Lower leg skin (tissue), 4 donors: Measurements from ENCODE around the gene ERCC4. TPM values are rescaled to one million over a fixed set of nuclear protein-coding genes. Genes with fewer than 3 reads are reported as not detected.

Experiments
- DNase-seq, 2 donors: peaks; one replicate each; pipeline ENCODE4 v3.0.0-alpha.2; 2019; ENCODE audit warnings: low spot score in 2 of 2
- H3K4me3 ChIP-seq: fragments of 200-600 bp; sonication (generic); 2 replicates; pipeline ENCODE4 v1.5.1; 2017; ENCODE audit warnings: mild to moderate bottlenecking, low read depth; ENCODE audit not compliant: poor library complexity, severe bottlenecking
- POLR2A ChIP-seq, 2 donors: fragments of 450-650 bp; IDR thresholded peaks; one replicate each; pipeline ENCODE4 v1.6.1; 2016 to 2017; ENCODE audit warnings: antibody characterized with exemption in 2 of 2, mild to moderate bottlenecking in 1 of 2, moderate library complexity in 1 of 2
- WGBS, 2 donors: methylation state at CpG; one replicate each; pipeline ENCODE4 v1.1.5; 2018; 5-methylcytosine and 5-hydroxymethylcytosine counted together
- intact Hi-C: fragments of 100-400 bp; cut with DNase I; formaldehyde crosslinking; loops from one replicate; pipeline ENCODE4 v1.15.0; 2023; ENCODE audit warnings: low total_unique reads
- total RNA-seq, 4 donors: library from RNA; depleted of rRNA; stranded (reverse); fragments of >200 nt; gene quantifications; one replicate each; pipeline ENCODE4 v1.1.0, GENCODE V29; 2016
- TF ChIP-seq, protein P1 (sequence below), 3 donors: fragments of 450-650 bp; IDR thresholded peaks; one replicate each; pipeline ENCODE4 v1.5.1; 2016; ENCODE audit warnings: antibody characterized with exemption in 3 of 3, mild to moderate bottlenecking in 3 of 3, moderate library complexity in 2 of 3

ERCC4 gene
- total RNA-seq, 4 donors from 2014 or later: 4.0 to 11.6 (median 6.9) TPM

DNA sequence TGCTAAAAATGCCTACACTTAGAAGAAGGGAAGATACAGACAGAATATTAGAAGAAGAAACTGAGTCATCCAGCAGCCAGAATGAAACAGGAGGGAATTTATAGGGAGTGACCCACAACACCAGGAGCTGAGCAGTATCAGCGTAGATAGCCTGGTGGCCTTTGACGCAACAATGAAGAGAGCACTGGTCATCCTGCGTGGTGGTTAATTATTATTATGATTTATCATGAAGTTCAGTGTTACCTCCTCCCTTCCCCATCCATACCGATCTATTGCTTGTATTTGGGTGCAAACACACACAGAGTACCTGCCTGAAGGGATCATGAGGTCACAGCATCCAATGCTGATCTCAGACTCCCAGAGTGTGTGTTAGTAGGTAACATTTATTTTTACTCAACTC lies 38.5 kb downstream of the ERCC4 start:
- intact Hi-C loops: no loop called here
- WGBS, 2 donors: 84 to 93% methylated on average over 4 of the region's 4 CpGs
- no peak overlapping the region for H3K4me3 ChIP-seq
- TF ChIP-seq, protein P1, sequence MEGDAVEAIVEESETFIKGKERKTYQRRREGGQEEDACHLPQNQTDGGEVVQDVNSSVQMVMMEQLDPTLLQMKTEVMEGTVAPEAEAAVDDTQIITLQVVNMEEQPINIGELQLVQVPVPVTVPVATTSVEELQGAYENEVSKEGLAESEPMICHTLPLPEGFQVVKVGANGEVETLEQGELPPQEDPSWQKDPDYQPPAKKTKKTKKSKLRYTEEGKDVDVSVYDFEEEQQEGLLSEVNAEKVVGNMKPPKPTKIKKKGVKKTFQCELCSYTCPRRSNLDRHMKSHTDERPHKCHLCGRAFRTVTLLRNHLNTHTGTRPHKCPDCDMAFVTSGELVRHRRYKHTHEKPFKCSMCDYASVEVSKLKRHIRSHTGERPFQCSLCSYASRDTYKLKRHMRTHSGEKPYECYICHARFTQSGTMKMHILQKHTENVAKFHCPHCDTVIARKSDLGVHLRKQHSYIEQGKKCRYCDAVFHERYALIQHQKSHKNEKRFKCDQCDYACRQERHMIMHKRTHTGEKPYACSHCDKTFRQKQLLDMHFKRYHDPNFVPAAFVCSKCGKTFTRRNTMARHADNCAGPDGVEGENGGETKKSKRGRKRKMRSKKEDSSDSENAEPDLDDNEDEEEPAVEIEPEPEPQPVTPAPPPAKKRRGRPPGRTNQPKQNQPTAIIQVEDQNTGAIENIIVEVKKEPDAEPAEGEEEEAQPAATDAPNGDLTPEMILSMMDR (IDR thresholded peaks at IDR 0.05): no peak
- TF ChIP-seq POLR2A (IDR thresholded peaks at IDR 0.05): no peak
- no peak for DNase-seq

DNA sequence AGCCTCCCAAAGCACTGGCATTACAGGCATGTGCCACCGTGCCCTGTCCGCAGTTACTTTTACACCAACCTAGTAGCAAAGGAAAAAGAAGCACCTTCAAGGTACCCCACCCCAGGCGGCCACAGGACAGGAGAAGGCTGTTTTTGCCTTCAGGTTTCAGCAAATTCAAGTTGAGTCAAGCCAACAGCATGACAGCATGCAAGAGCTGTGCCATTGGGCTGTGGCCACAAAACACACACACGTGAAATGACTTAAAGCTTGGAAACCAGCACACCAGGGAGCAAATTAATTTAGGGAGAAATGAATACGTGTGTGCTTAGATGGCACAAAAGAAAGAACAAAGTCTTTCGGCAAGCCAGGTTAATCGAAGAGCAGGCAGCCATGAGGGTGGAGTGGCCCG lies 39.7 kb downstream of the ERCC4 start:
- no peak overlapping the region for H3K4me3 ChIP-seq
- TF ChIP-seq POLR2A (IDR thresholded peaks at IDR 0.05): no peak
- TF ChIP-seq, protein P1 (IDR thresholded peaks at IDR 0.05): no peak
- intact Hi-C loops: no loop called here
- no peak for DNase-seq
- WGBS, 2 donors: 48 to 50% methylated on average over 8 of the region's 8 CpGs

DNA sequence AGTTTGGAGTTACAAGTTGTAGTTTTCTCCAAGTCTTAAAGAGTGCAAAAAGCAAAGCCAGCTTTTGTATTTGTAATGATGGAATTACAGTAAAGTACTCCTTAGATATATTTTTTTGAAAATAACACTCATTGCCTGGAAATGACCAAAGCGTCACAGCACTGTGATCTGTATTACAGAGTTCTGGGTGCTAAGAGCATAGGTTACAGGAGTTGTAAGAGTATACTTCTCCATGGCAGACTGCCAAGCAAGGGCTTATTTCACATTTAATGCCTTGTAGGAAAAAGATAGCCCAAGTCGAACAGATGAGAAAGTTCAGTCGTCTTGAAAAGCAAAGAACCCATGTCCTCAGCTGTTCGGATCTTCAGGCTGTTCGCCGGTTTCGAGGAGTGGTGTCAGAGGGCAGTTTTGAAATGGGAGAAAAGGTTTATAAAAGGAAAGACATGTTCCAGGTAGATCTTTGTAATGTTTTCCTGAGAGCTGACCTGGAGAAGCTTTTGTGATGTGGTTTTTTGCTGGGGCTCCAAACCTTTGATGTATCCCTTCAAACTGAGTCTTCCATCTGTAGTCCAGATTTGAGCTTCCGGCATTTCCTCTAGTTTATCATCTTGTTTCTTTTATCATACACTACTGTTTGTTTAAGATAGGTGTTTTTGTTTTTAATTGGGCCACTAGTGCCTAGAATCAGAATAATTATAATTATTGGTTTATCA lies 41.3 kb downstream of the ERCC4 start:
- intact Hi-C loops: no loop called here
- no peak for DNase-seq
- no peak overlapping the region for H3K4me3 ChIP-seq
- WGBS, 2 donors: 82 to 84% methylated on average over 8 of the region's 8 CpGs
- TF ChIP-seq POLR2A (IDR thresholded peaks at IDR 0.05): no peak
- TF ChIP-seq, protein P1 (IDR thresholded peaks at IDR 0.05): no peak

DNA sequence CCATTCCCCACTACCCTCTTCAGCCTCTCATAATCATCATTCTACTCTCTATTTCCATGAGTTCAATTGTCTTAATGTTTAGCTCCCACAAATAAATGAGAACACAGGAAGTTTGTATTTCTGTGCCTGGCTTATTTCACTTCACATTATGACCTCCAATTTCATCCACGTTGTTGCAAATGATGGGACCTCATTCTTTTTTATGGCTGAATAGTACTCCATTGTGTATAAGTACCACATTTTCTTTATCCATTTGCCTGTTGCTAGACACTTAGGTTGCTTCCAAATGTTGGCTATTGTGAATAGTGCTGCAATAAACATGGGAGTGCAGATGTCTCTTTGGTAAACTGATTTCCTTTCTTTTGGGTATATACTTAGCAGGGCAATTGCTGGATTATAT lies 42.3 kb downstream of the ERCC4 start:
- intact Hi-C loops: no loop called here

DNA sequence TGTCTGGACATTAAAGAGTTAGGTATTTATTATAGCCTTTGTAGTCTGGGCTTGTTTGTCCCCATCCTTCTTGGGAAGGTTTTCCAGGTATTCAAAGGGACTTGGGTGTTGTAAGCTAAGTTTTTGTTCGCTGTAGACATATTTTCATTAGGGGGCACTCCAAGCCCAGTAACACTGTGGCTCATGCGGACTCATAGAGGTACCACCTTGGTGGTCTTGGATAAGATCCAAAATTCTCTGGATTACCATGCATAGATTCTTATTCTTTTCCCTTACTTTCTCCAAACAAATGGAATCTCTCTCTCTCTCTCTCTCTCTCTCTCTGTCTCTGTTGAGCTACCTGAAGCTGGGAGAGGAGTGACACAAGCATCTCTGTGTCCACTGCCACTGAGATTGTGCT lies 48.9 kb downstream of the ERCC4 start:
- intact Hi-C loops: no loop called here
- 78 to 79% methylated on average over 2 of the region's 2 CpGs for WGBS, 2 donors
- DNase-seq: no peak
- H3K4me3 ChIP-seq: no peak overlapping the region
- TF ChIP-seq POLR2A (IDR thresholded peaks at IDR 0.05): no peak
- TF ChIP-seq, protein P1 (IDR thresholded peaks at IDR 0.05): no peak

More for the DNA sequence above, 42.3 kb downstream of the ERCC4 start:
- H3K4me3 ChIP-seq: no peak overlapping the region
- 84 to 89% methylated on average over 1 of the region's 1 CpG for whole genome bisulfite sequencing, 2 donors
- TF ChIP-seq, protein P1 (IDR thresholded peaks at IDR 0.05): no peak
- TF ChIP-seq POLR2A (IDR thresholded peaks at IDR 0.05): no peak
- no peak for DNase-seq

DNA sequence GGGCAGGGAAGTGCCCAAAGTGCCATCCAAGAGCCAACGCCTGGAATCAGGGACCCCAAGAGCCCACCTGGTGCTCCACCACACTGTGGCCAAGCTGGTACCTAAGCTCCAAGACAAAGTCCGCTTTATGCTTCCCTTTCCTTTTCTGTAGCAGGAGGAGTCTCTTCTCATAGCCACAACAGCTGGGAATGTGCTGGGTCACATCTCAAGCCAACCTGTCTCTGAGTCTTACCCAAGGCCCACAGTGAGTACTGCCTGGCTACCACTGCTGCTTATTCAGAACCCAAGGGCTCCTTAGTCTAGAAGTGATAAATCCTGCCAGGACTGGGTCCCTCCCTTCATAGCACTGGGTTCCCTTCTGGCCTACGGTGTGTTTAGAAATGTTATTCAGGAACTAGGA lies 49.8 kb downstream of the ERCC4 start:
- no peak for DNase-seq
- no peak overlapping the region for H3K4me3 ChIP-seq
- intact Hi-C loops: no loop called here
- TF ChIP-seq, protein P1 (IDR thresholded peaks at IDR 0.05): no peak
- TF ChIP-seq POLR2A (IDR thresholded peaks at IDR 0.05): no peak
- WGBS, 2 donors: 95 to 98% methylated on average over 3 of the region's 3 CpGs
